Measurements from ENCODE around the gene FHAD1.

The FHAD1 gene

GRCh38 chr1:15442119-15442518 lies 195.1 kb downstream of the FHAD1 start:
- TF ChIP-seq FOXP2 (optimal IDR thresholded peaks at IDR 0.05; ENCODE audit: borderline replicate concordance, extremely low read depth, extremely low read length, insufficient read depth) (no peak), POLR2AphosphoS5 (IDR thresholded peaks at IDR 0.05; ENCODE audit: low read depth, low read length) (no peak), SIN3A (IDR thresholded peaks at IDR 0.05; ENCODE audit: borderline replicate concordance, insufficient read depth, low read length) (no peak), TAF1 (IDR thresholded peaks at IDR 0.05; ENCODE audit: borderline replicate concordance, insufficient read depth, low read length) (no peak), REST (IDR thresholded peaks at IDR 0.05; ENCODE audit: insufficient read depth in 1 of 2, low read depth in 2 of 2, low read length in 2 of 2) (no peak)

GRCh38 chr1:15442759-15443158 lies 195.7 kb downstream of the FHAD1 start:
- TF ChIP-seq REST (IDR thresholded peaks at IDR 0.05; ENCODE audit: insufficient read depth in 1 of 2, low read depth in 2 of 2, low read length in 2 of 2), result no peak
- TF ChIP-seq FOXP2 (optimal IDR thresholded peaks at IDR 0.05; ENCODE audit: borderline replicate concordance, extremely low read depth, extremely low read length, insufficient read depth), result no peak
- TF ChIP-seq POLR2AphosphoS5 (IDR thresholded peaks at IDR 0.05; ENCODE audit: low read depth, low read length), result no peak
- no peak for TF ChIP-seq TAF1 (IDR thresholded peaks at IDR 0.05; ENCODE audit: borderline replicate concordance, insufficient read depth, low read length)
- TF ChIP-seq SIN3A (IDR thresholded peaks at IDR 0.05; ENCODE audit: borderline replicate concordance, insufficient read depth, low read length), result no peak

GRCh38 chr1:15443281-15443680 lies 196.3 kb downstream of the FHAD1 start:
- TF ChIP-seq FOXP2 (optimal IDR thresholded peaks at IDR 0.05; ENCODE audit: borderline replicate concordance, extremely low read depth, extremely low read length, insufficient read depth), result no peak
- no peak for TF ChIP-seq POLR2AphosphoS5 (IDR thresholded peaks at IDR 0.05; ENCODE audit: low read depth, low read length)
- no peak for TF ChIP-seq TAF1 (IDR thresholded peaks at IDR 0.05; ENCODE audit: borderline replicate concordance, insufficient read depth, low read length)
- no peak for TF ChIP-seq REST (IDR thresholded peaks at IDR 0.05; ENCODE audit: insufficient read depth in 1 of 2, low read depth in 2 of 2, low read length in 2 of 2)
- no peak for TF ChIP-seq SIN3A (IDR thresholded peaks at IDR 0.05; ENCODE audit: borderline replicate concordance, insufficient read depth, low read length)

GRCh38 chr1:15444468-15445389 lies 197.7 kb downstream of the FHAD1 start:
- TF ChIP-seq REST (IDR thresholded peaks at IDR 0.05; ENCODE audit: insufficient read depth in 1 of 2, low read depth in 2 of 2, low read length in 2 of 2) (no peak), SIN3A (IDR thresholded peaks at IDR 0.05; ENCODE audit: borderline replicate concordance, insufficient read depth, low read length) (no peak), POLR2AphosphoS5 (IDR thresholded peaks at IDR 0.05; ENCODE audit: low read depth, low read length) (no peak)
